HepG2 (cell line): ENCODE measurements around the gene GYS1. TPM values are rescaled to one million over a fixed set of nuclear protein-coding genes. Genes with fewer than 3 reads are reported as not detected.
A peak's percentile ranks its signal among the peaks of the same experiment; 100 is the strongest.

Source experiments
- ATAC-seq: fragments of 200-7000 bp; cut with Tn5 transposase; 3 replicates; pipeline ENCODE4 v1.9.1; 2020; ENCODE audit warnings: mild to moderate bottlenecking, moderate library complexity
- BruUV-seq: library from RNA; stranded (reverse); fragments of 400-500 nt; replicated peaks from 2 replicates; lab custom pipeline; 2021; lab: Mats Ljungman, UMichigan
- CTCF ChIA-PET: fragments of 300-600 bp; formaldehyde crosslinking; extraction: SDS; loops from one replicate; lab custom pipeline; 2021; ENCODE audit warnings: low total read pairs, inconsistent platforms, low intra/inter-chr PET ratio; lab: Yijun Ruan, JAX
- POLR2A ChIA-PET: fragments of 350-600 bp; sonication (Branson Sonifier 250); formaldehyde crosslinking; loops from one replicate; lab custom pipeline; 2020; ENCODE audit warnings: antibody characterized with exemption, inconsistent platforms; lab: Yijun Ruan, JAX
- DNase-seq: peaks from one replicate; pipeline ENCODE4 v3.0.0-alpha.2; 2015; ENCODE audit warnings: low spot score
- FAIRE-seq: peaks from 3 replicates; lab custom pipeline; 2011; peaks lifted over from hg19 to GRCh38; lab: Jason Lieb, UNC
- H2AFZ ChIP-seq: one replicate; pipeline ENCODE4 v1.6.1; 2011; ENCODE audit warnings: low read length, inconsistent platforms
- H3K27ac ChIP-seq: fragments of 300-600 bp; 3 replicates; pipeline ENCODE4 v1.8.0; 2011; ENCODE audit warnings: mixed run types, mild to moderate bottlenecking, mixed read lengths, low read length, inconsistent platforms; ENCODE audit not compliant: insufficient read depth; ENCODE audit errors: extremely low read length
- H3K27me3 ChIP-seq, 2 experiments: fragments of 200-600 bp in 1 of 2; 2 replicates in 1 of 2; 3 replicates in 1 of 2; pipeline versions ENCODE4 v1.6.0 to v1.8.0; 2011; ENCODE audit warnings: low read length in 2 of 2, mild to moderate bottlenecking in 2 of 2, moderate library complexity in 2 of 2, inconsistent platforms in 1 of 2; ENCODE audit not compliant: insufficient read depth in 2 of 2, control insufficient read depth in 1 of 2
- H3K36me3 ChIP-seq, 2 experiments: fragments of 200-600 bp in 1 of 2; replicated peaks in 1 of 2; 2 replicates in 1 of 2; 3 replicates in 1 of 2; pipeline versions ENCODE4 v1.5.1 to v1.8.0; 2011; ENCODE audit warnings: low read length in 2 of 2, inconsistent platforms in 1 of 2; ENCODE audit not compliant: insufficient read depth in 2 of 2, control insufficient read depth in 1 of 2
- H3K4me1 ChIP-seq: 2 replicates; pipeline ENCODE4 v1.5.1; 2012; ENCODE audit warnings: low read length, inconsistent platforms; ENCODE audit not compliant: insufficient read depth
- H3K4me2 ChIP-seq: 2 replicates; pipeline ENCODE4 v1.6.0; 2011; ENCODE audit warnings: low read depth, low read length, inconsistent platforms
- H3K4me3 ChIP-seq, 3 experiments: fragments of 200-600 bp in 1 of 3; sonication (generic), shearing (Covaris generic) in 1 of 3; replicated peaks in 1 of 3; 2 replicates each; pipeline ENCODE4 v1.5.1; 2011 to 2016; ENCODE audit warnings: low read length in 3 of 3, inconsistent platforms in 2 of 3, low read depth in 2 of 3, mild to moderate bottlenecking in 2 of 3, control low read depth in 1 of 3, mixed read lengths in 1 of 3; ENCODE audit not compliant: insufficient read depth in 1 of 3
- H3K79me2 ChIP-seq: one replicate; pipeline ENCODE4 v1.6.1; 2011; ENCODE audit warnings: low read length, inconsistent platforms; ENCODE audit not compliant: insufficient read depth
- H3K9ac ChIP-seq: 2 replicates; pipeline ENCODE4 v1.6.0; 2011; ENCODE audit warnings: mild to moderate bottlenecking, low read depth, low read length, inconsistent platforms; ENCODE audit not compliant: insufficient read depth
- H3K9me3 ChIP-seq: 2 replicates; pipeline ENCODE4 v1.5.1; 2012; ENCODE audit warnings: mild to moderate bottlenecking, low read length
- H4K20me1 ChIP-seq: 2 replicates; pipeline ENCODE4 v1.6.0; 2011; ENCODE audit warnings: inconsistent platforms, mild to moderate bottlenecking, low read length, moderate library complexity; ENCODE audit not compliant: insufficient read depth
- BATF2 ChIP-seq: sonication (generic); formaldehyde crosslinking; IDR thresholded peaks from 2 replicates; pipeline ENCODE4 v1.8.0; 2022; ENCODE audit warnings: mild to moderate bottlenecking, missing genetic modification reagents, moderate library complexity
- E2F1 ChIP-seq: sonication (generic); formaldehyde crosslinking; IDR thresholded peaks from 2 replicates; pipeline ENCODE4 v1.5.0; 2020; ENCODE audit warnings: missing genetic modification reagents
- GPN1 ChIP-seq: sonication (generic); formaldehyde crosslinking; IDR thresholded peaks from 2 replicates; pipeline ENCODE4 v1.5.1; 2020; ENCODE audit warnings: missing genetic modification reagents, borderline replicate concordance
- KAT8 ChIP-seq: IDR thresholded peaks from 2 replicates; pipeline ENCODE4 v1.6.1; 2016; ENCODE audit warnings: missing genetic modification reagents, missing compliant biosample characterization
- NCOA2 ChIP-seq: sonication (generic); formaldehyde crosslinking; IDR thresholded peaks from 2 replicates; pipeline ENCODE4 v1.8.0; 2022; ENCODE audit warnings: inconsistent platforms
- PHF8 ChIP-seq: sonication (generic); formaldehyde crosslinking; IDR thresholded peaks from 2 replicates; pipeline ENCODE4 v1.5.0; 2020; ENCODE audit warnings: missing genetic modification reagents
- ZBTB43 ChIP-seq: sonication (generic); formaldehyde crosslinking; conservative IDR thresholded peaks from 2 replicates; pipeline ENCODE4 v1.4.0; 2020; ENCODE audit warnings: missing genetic modification reagents
- ZNF121 ChIP-seq: sonication (generic); formaldehyde crosslinking; IDR thresholded peaks from 2 replicates; pipeline ENCODE4 v1.5.0; 2020; ENCODE audit warnings: mild to moderate bottlenecking, missing genetic modification reagents
- ZNF652 ChIP-seq: IDR thresholded peaks from 2 replicates; pipeline ENCODE4 v1.6.1; 2016; ENCODE audit warnings: low read depth, borderline replicate concordance
- ZNF678 ChIP-seq: sonication (generic); formaldehyde crosslinking; IDR thresholded peaks from 2 replicates; pipeline ENCODE4 v1.4.0; 2020; ENCODE audit warnings: mild to moderate bottlenecking, missing genetic modification reagents
- ZNF772 ChIP-seq: sonication (generic); formaldehyde crosslinking; IDR thresholded peaks from 2 replicates; pipeline ENCODE4 v1.5.0; 2020; ENCODE audit warnings: mild to moderate bottlenecking, missing genetic modification reagents
- WGBS: methylation state at CpG from one replicate; pipeline ENCODE4 v1.1.6; 2017; ENCODE audit warnings: low lambda C conversion rate; 5-methylcytosine and 5-hydroxymethylcytosine counted together
- in situ Hi-C: cut with HindIII; loops from 2 replicates; pipeline ENCODE4 v1.10.0; 2017; ENCODE audit warnings: low pct_unique_long_range_greater_than_20kb; ENCODE audit not compliant: extremely low pct_ligation_motif_present
- intact Hi-C: fragments of 100-400 bp; cut with micrococcal nuclease; formaldehyde crosslinking; loops from one replicate; pipeline ENCODE4 v1.10.0; 2022; ENCODE audit not compliant: unreplicated experiment
- polyA plus RNA-seq, 8 experiments: library from polyadenylated mRNA; depleted of rRNA in 3 of 8; stranded (reverse) in 7 of 8; unstranded in 1 of 8; fragments of >200 nt; fragmentation: Illumina TruSeq in 4 of 8; extraction: Trizol in 4 of 8; gene quantifications; 2 replicates each; pipeline versions ENCODE4 v1.2.1 to v1.2.3, GENCODE V29; 2011 to 2016; ENCODE audit warnings: low read depth in 4 of 8, missing spikeins in 1 of 8, mixed read lengths in 1 of 8; ENCODE audit not compliant: insufficient read depth in 1 of 8
- total RNA-seq, 5 experiments: library from RNA; depleted of rRNA; stranded (reverse); fragments of >200 nt; fragmentation: Illumina TruSeq; extraction: Trizol; gene quantifications; 2 replicates each; pipeline ENCODE4 v1.2.3, GENCODE V29; 2016; ENCODE audit warnings: low read depth in 1 of 5

Gene GYS1
- total and polyA plus RNA-seq, 2 of the 13 experiments (the other 11 are each of a cell fraction or from before 2014, with no cell fraction given), result 18.4 to 42.1 TPM

GRCh38 chr19:48946463-48947257, 46.4 kb downstream of the GYS1 start (continued):
- TF ChIP-seq ZNF772 (CRISPR knock-in tag) (0 out of 2 replicates have a peak, but pooled peaks have one; percentile 36), ZBTB43 (CRISPR knock-in tag) (no peak), ZNF678 (CRISPR knock-in tag) (0 out of 2 replicates have a peak, but pooled peaks have one; percentile 19)

GRCh38 chr19:48945817-48946216, 47.3 kb downstream of the GYS1 start:
- Histone ChIP-seq H3K4me2 (no peak overlapping the region), H3K27ac (no peak overlapping the region), H3K9ac (no peak overlapping the region), H3K27me3 (no peaks in the 10 kb centered on the region), H4K20me1 (no peaks in the 10 kb centered on the region), H3K9me3 (peaks cover 5% of the 10 kb centered on the region; the same call in 1 of the 2 replicates), H3K4me3 (peak overlapping the region in 1 of 3 experiments; percentile 24; a peak in 1 of 6 replicates), H3K79me2 (no peaks in the 10 kb centered on the region), H2AFZ (no peak overlapping the region), H3K36me3 (no peaks in the 10 kb centered on the region), H3K4me1 (peaks cover 54% of the 10 kb centered on the region)
- intact Hi-C loops, result loop anchor here (1.0 kb wide), 1 partner anchor 22 kb away; no protein-coding TSS in a partner anchor
- TF ChIP-seq BATF2 (CRISPR knock-in tag), result no peak
- TF ChIP-seq NCOA2 (CRISPR knock-in tag), result no peak
- 0 out of 2 replicates have a peak, but pooled peaks have one; percentile 23 for TF ChIP-seq ZNF121 (CRISPR knock-in tag)
- no peak for TF ChIP-seq E2F1 (CRISPR knock-in tag)
- no peak for TF ChIP-seq GPN1 (CRISPR knock-in tag)
- TF ChIP-seq KAT8, result no peak
- no peak for TF ChIP-seq ZNF652
- no peak for TF ChIP-seq PHF8 (CRISPR knock-in tag)
- CTCF ChIA-PET, result no interaction called here
- POLR2A ChIA-PET, result interaction anchor here (1.4 kb wide), 1 partner anchor 74 kb away, joined by 4 read pairs; the partner anchor contains the start of gene PPP1R15A
- in situ Hi-C loops, result no loop called here
- DNase-seq, result no peak
- no TSS peak for BruUV-seq
- no peak for ATAC-seq
- FAIRE-seq, result no peak
- WGBS, result 65% methylated on average over 2 of the region's 2 CpGs
